ENCODE measurements around the gene TLR2. TPM values are rescaled to one million over a fixed set of nuclear protein-coding genes. Genes with fewer than 3 reads are reported as not detected.

Gene TLR2
- 4.0 TPM for total RNA-seq
- long read RNA-seq, partial matches to known transcripts, result 0 of 3 reads
- long read RNA-seq, other reads (novel, unspliced or antisense), result 1 of 3 reads

GRCh38 chr4:153684182-153684970 is at the start of gene TLR2:
Gene TLR2 (plus strand): TSS chr4:153684280. CDS start chr4:153702908, 18,628 bp downstream.
- ATAC-seq, result peak; percentile 93
- DNase-seq, result peak; percentile 81
- intact Hi-C loops (cut with micrococcal nuclease), result no loop called here

- intact Hi-C loops (cut with micrococcal nuclease), result loop anchor here (10.0 kb wide), 1 partner anchor 120 kb away; no protein-coding TSS in a partner anchor
- DNase-seq, result no peak
- no peak for ATAC-seq
Measured at GRCh38 chr4:153634738-153635353, 49.2 kb upstream of the TLR2 start.

GRCh38 chr4:153635846-153636245 is 48.2 kb upstream of the TLR2 start:
- no peak for ATAC-seq
- intact Hi-C loops (cut with micrococcal nuclease), result loop anchor here (10.0 kb wide), 1 partner anchor 119 kb away; no protein-coding TSS in a partner anchor
- no peak for DNase-seq

GRCh38 chr4:153637201-153637600 is 46.9 kb upstream of the TLR2 start:
- intact Hi-C loops (cut with micrococcal nuclease), result loop anchor here (10.0 kb wide), 1 partner anchor 118 kb away; no protein-coding TSS in a partner anchor
- DNase-seq, result no peak
- no peak for ATAC-seq

GRCh38 chr4:153638011-153638410 is 46.1 kb upstream of the TLR2 start:
- ATAC-seq, result no peak
- DNase-seq, result no peak
- intact Hi-C loops (cut with micrococcal nuclease), result loop anchor here (10.0 kb wide), 1 partner anchor 117 kb away; no protein-coding TSS in a partner anchor

GRCh38 chr4:153638999-153639398 is 45.1 kb upstream of the TLR2 start:
- ATAC-seq, result no peak
- no peak for DNase-seq
- intact Hi-C loops (cut with micrococcal nuclease), result loop anchor here (10.0 kb wide), 1 partner anchor 116 kb away; no protein-coding TSS in a partner anchor

GRCh38 chr4:153639833-153640802 is 44.0 kb upstream of the TLR2 start:
- DNase-seq, result no peak

GRCh38 chr4:153641532-153641931 is 42.5 kb upstream of the TLR2 start:
- DNase-seq (no peak), ATAC-seq (no peak)
- intact Hi-C loops (cut with micrococcal nuclease), result no loop called here

More at GRCh38 chr4:153639833-153640802, 44.0 kb upstream of the TLR2 start:
- intact Hi-C loops (cut with micrococcal nuclease), result loop anchor here (10.0 kb wide), 1 partner anchor 115 kb away; no protein-coding TSS in a partner anchor
- no peak for ATAC-seq

GRCh38 chr4:153643406-153644383 is 40.4 kb upstream of the TLR2 start:
- intact Hi-C loops (cut with micrococcal nuclease), result no loop called here
- ATAC-seq (peak; percentile 39), DNase-seq (no peak)

- ATAC-seq, result no peak
- no peak for DNase-seq
- intact Hi-C loops (cut with micrococcal nuclease), result no loop called here
Measured at GRCh38 chr4:153645183-153645582, 38.9 kb upstream of the TLR2 start.

GRCh38 chr4:153646261-153646660 is 37.8 kb upstream of the TLR2 start:
- intact Hi-C loops (cut with micrococcal nuclease), result no loop called here
- ATAC-seq (no peak), DNase-seq (no peak)

- DNase-seq (no peak), ATAC-seq (no peak)
- intact Hi-C loops (cut with micrococcal nuclease), result no loop called here
Measured at GRCh38 chr4:153646978-153647377, 37.1 kb upstream of the TLR2 start.

- intact Hi-C loops (cut with micrococcal nuclease), result no loop called here
- ATAC-seq (no peak), DNase-seq (no peak)
Measured at GRCh38 chr4:153647975-153648374, 36.1 kb upstream of the TLR2 start.

GRCh38 chr4:153649572-153649991 is 34.5 kb upstream of the TLR2 start:
- DNase-seq, result no peak
- ATAC-seq, result no peak
- intact Hi-C loops (cut with micrococcal nuclease), result no loop called here

- intact Hi-C loops (cut with micrococcal nuclease), result no loop called here
- ATAC-seq (no peak), DNase-seq (no peak)
Measured at GRCh38 chr4:153651116-153651515, 33.0 kb upstream of the TLR2 start.

GRCh38 chr4:153651587-153651986 is 32.5 kb upstream of the TLR2 start:
- ATAC-seq (peak; percentile 81), DNase-seq (peak; percentile 56)
- intact Hi-C loops (cut with micrococcal nuclease), result no loop called here

- ATAC-seq, result peak; percentile 67
- no peak for DNase-seq
- intact Hi-C loops (cut with micrococcal nuclease), result no loop called here
Measured at GRCh38 chr4:153652051-153652784, 31.9 kb upstream of the TLR2 start.

Data from left ventricle myocardium superior (tissue), 1 donor.